GM20000 (cell line): ENCODE results near the gene NT5C2.

ENCODE experiments used
- DNase-seq: peaks from one replicate; pipeline ENCODE4 v3.0.0; 2012; ENCODE audit warnings: low spot score
- TF ChIP-seq, protein P1 (sequence below): IDR thresholded peaks from 2 replicates; pipeline ENCODE4 v1.5.1; 2012; ENCODE audit warnings: mild to moderate bottlenecking, control low read depth; ENCODE audit errors: extremely low read depth, missing control alignments

The NT5C2 gene

DNA sequence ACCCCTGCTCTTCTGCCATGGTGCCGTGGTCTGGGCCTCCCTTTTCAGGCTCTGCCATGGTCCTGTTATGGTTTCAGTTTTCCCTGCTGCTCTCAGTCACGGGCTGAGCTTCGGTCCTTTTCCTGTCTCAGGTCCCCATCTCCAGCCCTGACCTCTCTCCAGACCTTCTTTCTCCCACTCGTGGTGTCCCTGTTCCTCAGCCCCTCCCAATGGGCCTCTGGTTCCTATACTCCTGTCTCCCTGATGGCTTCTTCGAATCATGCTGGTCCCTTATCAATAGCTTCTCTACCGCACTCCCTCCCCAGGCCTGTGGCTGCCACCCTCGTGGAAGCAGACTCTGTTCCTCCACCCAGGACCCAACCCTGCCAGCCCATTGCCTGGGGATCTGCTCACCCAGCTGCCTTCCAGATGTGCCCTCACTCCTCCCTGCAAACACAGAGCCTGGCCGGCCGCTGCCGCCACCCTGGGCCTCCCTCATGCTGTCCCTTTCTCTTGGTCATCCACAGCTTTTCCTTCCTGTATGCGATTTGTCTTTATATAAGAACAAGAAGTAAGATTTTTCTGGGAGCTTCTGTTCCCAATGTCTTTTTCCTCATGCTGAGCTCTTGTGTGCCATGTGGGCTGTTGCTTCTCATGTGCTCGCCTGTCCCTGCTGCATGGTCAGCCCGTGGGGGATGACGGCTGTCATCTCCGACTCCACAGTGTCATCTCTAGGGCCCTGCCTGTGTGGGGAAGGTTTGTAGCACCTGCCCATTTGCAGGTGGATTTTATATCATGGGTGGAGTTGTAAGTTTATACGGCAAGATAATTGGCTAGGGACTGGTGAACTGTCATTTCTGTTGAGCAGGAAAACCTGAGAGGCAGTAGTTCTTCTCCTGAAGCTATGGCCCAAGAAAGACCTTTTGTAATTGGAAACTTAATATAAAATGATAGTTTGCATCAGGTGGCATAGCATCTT, 126.7 kb downstream of the NT5C2 start:
- no peak for DNase-seq
- TF ChIP-seq, protein P1, sequence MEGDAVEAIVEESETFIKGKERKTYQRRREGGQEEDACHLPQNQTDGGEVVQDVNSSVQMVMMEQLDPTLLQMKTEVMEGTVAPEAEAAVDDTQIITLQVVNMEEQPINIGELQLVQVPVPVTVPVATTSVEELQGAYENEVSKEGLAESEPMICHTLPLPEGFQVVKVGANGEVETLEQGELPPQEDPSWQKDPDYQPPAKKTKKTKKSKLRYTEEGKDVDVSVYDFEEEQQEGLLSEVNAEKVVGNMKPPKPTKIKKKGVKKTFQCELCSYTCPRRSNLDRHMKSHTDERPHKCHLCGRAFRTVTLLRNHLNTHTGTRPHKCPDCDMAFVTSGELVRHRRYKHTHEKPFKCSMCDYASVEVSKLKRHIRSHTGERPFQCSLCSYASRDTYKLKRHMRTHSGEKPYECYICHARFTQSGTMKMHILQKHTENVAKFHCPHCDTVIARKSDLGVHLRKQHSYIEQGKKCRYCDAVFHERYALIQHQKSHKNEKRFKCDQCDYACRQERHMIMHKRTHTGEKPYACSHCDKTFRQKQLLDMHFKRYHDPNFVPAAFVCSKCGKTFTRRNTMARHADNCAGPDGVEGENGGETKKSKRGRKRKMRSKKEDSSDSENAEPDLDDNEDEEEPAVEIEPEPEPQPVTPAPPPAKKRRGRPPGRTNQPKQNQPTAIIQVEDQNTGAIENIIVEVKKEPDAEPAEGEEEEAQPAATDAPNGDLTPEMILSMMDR: no peak

DNA sequence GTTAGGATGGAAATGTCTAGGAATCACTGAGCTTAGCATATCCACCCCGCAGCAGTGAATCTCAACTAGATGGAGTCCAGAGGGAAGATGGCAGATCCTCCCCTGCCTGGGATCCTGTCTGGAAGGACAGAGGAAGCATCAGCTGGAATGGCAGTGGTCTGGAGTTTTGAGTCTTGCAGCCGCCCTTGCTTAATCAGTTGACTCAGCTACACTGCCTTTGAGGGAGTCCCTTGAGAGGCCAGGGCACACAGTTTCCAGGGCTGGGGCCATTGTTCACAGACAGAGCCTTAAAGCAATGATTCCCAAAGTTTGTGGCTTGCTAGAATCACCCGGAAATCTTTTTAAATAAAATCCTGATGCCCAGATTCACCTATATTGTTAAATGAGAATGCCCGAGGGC, 128.1 kb downstream of the NT5C2 start:
- TF ChIP-seq, protein P1: no peak
- no peak for DNase-seq

DNA sequence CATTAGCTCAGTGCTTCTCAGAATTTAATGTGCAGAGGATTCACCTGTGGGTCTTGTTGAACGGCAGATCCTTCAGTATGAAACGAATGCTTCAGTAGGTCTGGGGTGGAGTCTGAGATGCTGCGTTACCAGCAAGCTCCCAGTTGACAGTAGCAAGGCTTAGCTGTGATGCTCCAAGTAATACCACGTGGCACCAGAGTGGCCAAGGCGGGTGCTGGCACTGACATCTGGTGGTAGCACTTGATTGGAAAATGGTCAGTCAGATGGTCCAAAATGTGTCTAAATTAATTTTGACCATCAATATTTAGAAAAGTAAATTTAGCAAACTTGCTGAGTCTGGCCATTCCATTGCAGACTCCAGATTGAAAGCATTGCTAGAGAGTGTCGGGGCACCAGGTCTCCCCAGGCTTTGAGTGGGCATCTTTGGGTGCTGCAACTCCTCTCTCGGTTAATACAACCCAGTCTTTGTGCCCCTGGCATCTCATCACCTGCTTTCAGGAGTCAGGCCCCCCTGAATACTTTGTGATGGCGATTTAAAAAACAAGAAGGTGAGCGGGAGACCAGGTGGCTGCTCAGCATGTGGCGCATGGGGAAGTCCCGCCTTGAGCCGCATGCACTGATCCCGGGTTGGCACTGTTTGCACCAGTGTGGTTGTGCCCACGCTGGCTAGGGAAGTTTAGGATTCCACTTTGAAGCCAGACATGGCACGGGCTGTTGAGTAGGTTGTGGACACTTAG, 130.1 kb downstream of the NT5C2 start:
- DNase-seq: no peak
- TF ChIP-seq, protein P1: no peak

DNA sequence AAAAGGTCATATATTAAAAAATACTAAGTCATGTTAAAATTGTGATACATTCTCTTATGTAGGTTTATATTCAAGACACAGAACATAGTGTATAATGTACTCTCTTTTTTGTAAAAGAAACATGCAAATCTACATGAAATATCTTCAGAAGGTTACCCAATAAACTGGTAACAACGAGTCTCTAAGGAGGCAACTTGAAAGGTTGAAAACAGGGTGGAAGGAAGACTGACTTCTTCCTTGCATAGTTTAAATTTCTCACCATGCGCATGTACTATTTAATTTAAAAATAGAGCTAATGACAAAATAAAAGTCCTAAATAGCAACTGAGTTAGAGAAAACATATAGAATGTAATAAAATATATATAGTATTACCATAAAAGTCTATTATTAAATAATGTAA, 132.5 kb downstream of the NT5C2 start:
- DNase-seq: no peak
- TF ChIP-seq, protein P1: no peak

DNA sequence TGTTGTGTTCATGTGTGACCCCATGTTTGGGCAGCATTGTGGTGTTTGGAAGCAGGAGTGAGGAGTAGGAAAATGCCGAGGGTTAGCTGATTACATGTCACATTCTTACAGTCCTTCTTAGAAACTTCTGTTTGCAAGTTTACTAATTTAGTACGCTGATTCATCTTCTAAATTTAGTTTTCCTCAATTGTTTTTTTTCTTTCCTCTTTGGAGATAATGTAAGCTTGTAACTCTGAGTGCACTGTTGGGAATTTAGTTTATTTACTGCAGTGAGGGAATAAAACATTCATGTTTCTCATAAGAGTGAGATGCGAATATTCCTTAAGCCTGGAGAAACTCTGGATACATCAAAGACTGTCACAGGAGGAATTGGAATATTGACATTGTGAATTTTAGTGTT, 135.0 kb downstream of the NT5C2 start:
- TF ChIP-seq, protein P1: no peak
- DNase-seq: no peak

DNA sequence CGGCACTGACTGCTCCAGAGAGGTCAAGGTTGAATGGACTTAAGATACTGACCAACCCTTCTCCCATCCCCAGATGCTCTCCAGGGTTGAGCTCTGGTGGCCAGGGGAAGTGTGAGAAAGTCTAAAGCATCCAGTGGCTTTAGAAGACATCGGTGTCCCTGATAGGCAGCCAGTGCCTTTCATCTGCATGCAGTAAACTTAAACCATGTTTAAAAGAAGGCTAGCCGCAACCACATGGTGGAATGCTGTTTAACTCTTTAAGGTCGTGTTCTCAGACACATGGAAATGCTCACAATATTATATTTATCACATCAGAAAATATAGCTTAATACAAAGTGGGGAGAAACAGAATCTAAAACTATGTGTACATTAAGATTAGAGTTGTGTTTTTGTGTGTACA, 138.0 kb downstream of the NT5C2 start:
- TF ChIP-seq, protein P1: no peak
- no peak for DNase-seq

DNA sequence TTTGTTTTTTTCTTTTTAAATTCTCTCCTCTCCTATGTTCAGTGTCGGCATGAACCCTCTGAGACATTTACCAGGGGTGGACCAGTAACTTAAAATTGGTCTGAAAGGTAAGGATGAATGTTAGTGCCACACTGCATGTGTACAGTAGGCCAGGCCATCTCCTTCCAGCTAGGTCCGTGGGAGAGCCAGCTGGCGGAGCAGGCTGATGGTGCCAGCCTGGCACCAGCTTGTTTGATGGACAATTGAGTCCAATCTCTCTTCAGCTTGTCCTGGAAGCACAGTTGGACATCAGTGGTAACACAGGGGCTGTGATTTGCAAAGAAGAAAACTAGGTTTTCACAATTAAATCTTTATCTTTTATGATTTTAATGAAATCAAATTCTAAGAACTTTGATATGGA, 138.5 kb downstream of the NT5C2 start:
- no peak for DNase-seq
- TF ChIP-seq, protein P1: no peak
